HG03103 (cell line): ENCODE results near the gene RET.
"Not testable (repeated sequence)": the region's sequence is repeated elsewhere in the genome, so short reads cannot be mapped to it uniquely, and the experiment has no call there.

Experiments used
- ATAC-seq: cut with Tn5 transposase; IDR thresholded peaks from one replicate; pipeline ENCODE4 v1.9.1; 2021; ENCODE audit warnings: low read depth; ENCODE audit not compliant: unreplicated experiment

The RET gene

DNA sequence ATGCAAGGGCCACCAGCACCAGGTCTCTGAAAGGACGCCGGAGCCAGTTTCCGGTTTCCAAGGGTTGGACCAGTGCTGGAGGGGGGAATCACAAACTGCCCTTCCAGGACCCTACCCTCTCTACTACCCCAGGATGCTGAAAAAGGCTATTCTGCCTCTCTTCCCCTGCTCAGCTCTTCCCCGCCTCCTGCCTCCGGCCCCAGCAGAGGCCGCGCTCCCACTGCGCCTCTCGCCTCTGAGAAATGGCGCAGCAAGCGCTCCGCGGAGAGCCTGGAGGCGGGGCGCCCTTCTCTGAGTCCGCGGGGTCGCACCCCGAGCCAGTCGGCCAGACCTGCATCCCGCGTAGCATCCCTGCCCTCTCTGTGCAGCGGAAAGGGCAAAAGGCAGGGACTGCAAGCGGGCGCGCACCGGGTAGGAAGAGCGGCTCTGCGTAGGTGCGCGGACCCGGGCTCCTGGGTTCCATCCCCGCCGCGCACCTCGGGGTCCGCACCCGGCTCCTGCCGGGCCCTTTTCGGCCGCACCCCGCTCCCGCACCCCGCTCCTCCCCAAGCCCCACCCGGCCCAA lies 476 bp upstream of the RET start:
- no peak for ATAC-seq

DNA sequence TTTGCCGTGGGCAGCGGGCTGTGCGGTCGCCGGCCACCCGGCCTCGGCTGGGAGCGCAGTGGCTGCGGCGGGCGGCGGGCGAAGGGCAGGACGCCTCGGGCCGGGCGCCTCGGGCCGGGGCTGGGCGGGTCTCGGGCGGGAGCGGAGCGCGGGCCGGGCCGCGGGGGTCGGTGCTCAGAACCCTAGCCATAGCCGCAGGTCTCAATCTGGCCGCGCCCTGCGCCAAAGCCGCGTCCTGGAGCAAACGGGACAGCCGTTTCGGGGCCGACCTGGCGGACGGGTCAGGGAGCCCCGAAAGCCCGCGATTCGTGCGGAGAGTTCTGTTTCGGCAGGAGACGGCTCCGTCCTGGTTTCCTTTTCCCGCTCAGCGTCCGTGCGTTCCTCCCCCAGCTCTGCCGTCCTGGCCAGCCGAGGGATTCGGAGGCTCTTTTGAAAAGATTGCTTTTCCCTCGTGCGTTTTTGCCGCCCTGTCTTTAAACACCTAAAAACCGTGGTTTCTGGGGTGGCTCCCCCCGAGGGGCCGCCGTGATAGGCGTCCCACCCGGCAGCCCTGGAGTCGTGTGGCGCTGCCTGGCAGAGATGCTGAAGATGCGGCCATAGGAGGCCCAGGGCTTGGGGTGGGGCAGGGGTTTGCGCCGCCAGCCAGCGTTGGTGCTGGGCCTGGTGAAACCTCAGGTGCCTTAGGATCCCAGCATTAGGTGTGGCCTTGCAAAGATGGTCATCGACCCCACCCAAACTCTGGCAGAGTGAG lies 727 bp downstream of the RET start:
- ATAC-seq = no peak

DNA sequence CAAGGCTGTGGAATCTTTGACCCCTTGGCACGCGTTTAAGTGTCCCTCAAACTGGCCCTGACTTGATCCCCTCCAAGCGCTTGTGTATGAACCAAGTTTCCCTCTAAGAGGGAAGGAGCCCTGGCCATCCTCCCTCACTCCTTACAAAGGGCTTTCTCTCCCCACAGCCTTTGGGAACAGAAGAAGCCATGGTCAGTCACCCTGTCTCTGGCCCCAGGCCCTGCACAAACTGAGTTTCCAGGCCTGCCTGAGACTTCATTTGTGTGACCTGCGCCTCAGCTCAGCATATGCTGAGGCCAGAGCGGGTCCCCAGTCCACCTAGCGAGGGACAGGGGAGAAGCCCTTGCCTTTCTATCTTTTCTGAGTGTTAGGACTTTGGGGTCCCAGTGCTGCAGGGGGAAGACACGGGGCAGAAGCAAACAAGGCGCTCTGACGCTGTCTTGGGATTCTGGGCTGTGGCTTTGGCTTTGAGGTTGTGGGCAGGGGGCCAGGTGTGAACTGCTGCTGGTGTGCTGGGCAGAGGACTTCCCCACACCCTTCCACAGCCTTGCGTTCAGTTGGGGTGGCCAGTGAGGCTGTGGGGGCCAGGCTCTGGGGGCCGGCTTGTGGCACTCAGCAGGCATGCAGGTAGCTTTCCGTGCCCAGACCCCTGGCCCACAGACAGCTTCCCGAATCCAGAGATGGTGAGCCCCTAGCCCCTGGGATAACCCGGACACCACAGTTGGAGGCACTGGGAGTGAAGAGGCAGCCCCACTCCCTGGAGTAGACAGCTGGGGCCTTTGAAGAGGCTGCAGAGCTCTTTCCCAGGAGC lies 1.5 kb downstream of the RET start:
- ATAC-seq = no peak

DNA sequence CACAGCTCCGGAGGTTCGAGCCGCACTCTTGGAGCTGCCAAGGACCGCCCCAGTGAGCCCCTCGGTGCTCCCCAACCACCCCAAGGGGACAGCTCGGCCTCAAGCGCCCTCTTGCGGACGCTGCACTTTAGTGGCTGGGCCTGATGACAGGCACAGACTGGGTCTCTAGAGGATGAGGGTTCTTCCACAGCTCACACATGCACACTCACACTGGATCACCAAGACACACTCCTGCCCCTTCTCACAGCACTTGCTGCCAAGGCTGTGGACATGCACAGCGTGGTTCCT lies 2.1 kb downstream of the RET start:
- ATAC-seq = no peak

DNA sequence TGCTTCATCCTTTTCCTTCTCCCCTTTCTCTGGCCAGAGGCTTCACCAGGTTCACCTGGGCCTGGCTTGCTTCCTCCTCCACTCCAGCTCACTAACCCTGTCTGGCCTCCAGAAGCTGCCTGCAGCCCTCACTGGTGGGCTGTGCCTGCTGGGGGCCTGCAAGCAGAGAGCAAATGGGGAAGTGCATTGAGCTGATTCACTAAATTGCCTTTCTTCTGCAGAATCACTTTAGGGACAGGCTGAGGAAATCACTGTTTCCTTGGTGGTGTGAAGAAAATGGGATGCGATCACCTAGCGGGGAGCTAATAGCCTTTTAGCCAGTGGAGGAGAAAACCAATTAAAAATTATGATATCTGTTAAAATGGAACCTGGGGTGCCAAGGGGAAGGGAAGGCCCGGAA lies 3.0 kb downstream of the RET start:
- no peak for ATAC-seq

DNA sequence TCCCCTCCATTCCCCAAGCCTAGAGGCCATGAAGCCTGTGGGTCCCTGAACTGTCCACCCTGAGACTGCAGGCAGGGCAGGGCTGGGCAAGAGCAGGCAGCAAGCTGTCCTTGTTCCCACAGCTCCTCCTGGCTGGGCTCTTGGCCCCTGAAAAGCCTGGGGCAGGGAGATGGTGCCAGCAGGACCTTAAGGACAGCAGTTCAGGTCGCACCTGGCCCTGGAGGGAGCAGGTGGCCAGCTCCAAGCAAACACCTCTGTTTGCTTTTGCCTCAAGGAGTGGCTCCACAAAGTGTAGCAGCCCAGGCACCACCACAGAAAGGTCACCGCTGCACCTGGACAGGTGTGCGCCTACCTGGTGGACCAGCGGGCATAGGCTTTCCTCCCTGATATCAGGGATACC lies 5.2 kb downstream of the RET start:
- ATAC-seq = no peak

DNA sequence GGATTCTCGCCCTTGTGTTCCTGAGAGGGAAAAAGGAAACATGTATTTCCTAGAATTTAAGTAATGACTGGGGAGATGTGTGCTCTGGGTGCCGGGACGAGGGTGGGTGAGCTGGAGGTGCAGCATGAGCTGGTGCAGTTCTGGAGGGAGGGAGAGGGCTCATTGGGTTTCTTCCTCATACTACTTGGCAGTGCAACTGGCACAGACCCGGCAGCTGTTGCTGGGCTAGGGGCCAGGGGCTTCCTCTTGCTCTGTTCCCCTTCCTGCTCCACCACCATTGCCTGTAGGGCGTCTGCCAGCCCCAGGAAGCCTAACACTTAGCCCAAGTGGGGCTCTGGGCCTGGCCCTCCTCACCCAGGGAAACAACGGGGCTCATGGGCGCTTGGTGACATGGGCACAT lies 5.9 kb downstream of the RET start:
- no peak for ATAC-seq

DNA sequence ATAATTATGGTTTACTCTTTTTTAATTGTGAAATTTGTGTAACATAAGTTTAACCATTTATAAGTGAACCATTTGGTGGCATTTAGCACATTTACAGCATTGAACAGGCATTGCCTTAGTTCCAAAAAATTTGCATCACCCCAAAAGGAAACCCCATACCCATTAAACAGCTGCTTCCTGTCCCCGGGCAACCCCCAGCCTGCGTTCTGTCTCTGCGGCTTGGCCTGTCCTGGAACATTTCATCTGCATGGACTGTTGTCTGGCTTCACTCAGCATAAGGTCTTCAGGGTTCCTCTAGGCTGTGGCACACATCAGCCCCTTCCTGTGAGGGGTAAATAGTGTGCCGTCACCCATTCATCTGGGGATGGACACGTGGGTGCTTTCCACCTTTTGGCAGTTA lies 6.9 kb downstream of the RET start:
- ATAC-seq = no peak

DNA sequence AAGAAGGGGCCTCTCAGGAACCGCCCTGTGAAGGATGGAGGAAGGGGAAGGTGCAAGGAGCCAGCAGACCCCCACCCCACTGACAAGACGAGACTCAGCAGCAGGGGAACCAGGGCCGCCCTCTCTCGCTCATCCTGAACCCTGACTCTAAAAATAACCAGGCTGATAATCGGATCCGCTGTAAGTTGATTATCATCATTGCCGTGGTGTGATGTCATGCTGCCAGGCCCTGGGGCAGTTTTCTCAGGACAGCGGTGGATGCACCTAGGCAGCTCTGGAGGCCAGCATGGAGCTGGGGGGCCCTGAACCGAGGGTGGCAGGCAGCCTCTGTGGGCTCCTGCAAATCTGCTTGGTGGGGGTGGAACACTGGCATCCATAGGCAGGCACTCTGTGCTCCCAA lies 7.9 kb downstream of the RET start:
- no peak for ATAC-seq

DNA sequence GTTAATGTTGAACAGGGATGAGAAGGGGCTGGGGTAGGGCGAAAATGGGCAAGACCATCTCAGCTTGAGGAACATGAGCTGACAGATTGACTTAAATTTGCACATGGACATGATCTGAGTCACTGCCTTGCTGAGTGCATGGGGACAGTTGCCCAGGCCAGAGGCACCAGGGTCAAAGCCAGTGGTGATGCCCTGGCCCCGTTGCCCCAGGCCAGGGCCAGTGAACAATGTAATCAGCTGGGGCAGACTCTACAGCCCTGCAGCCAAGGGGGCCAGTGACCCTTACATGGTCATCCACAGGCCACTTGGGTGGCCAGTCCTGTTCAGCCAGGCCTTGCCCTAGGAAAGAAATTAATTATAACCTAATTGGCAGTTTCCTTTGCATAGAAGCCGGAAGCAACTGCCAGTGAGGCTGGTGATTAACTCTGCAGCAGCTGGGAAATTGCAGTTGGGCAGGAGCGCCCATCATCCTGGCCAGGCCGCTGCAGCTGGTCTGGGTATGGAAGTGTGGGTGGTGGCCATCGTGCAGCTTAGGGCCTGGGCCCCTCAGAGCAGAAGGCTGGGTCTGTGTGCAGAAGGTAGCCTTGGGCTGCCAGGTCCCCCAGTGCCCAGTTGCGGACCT lies 9.6 kb downstream of the RET start:
- no peak for ATAC-seq

DNA sequence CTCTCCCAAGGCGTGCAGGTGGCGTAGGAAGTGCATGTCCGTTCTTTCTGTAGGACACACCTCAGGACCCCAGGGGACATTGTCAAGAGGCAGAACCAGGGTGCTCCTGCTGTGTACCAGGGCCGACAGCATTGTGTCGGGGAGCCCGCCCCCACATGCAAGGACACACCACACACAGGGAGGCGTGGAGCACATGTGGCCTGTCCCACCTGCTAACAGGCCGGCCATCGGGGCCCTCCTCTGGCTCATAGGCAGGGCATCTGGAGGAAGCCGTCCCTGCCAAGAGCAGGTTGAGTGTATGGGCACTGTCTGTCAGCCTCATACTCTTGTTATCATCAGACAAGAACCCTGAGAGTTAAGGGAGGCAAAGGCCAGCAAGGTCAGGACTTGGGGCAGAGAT lies 12.7 kb downstream of the RET start:
- no peak for ATAC-seq

DNA sequence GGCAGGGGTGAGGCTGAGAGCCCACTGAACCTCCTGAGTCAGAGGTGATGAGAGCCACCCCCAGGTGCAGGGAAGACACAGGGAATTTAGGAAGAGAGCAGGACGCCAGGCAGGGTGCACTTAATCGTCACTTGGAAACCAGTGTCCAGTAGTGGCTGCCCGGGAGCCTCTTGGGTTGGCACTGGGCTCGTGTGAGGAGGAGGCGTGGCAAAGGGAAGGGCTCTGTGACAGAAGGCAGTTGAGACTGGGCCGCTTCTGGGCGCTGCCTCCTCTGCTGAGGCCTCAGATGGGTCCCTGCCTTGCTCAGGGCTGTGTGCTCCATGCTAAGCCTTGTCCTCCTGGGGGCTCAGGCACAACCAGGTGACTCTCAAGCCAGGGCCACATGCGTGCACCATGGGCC lies 13.3 kb downstream of the RET start:
- no peak for ATAC-seq

DNA sequence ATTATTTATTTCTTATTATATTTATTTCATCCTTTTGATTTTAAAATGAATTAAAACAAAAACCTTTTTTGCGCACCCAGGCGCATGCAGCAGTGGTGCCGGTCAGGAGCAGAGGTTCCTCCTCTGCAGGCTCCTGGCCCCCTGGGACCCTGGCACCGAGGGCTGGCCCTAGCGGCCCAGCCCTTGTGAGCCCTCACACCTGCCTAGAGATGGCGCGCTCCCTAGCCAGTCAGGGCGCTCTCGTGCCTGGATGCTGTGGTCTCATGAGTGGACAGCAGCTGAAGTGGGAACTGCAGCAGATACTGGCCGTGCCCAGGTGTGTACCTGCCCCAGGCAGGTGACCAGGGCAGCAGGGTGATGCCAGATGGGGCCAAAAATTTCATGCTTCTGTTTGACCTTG lies 13.8 kb downstream of the RET start:
- ATAC-seq = no peak

DNA sequence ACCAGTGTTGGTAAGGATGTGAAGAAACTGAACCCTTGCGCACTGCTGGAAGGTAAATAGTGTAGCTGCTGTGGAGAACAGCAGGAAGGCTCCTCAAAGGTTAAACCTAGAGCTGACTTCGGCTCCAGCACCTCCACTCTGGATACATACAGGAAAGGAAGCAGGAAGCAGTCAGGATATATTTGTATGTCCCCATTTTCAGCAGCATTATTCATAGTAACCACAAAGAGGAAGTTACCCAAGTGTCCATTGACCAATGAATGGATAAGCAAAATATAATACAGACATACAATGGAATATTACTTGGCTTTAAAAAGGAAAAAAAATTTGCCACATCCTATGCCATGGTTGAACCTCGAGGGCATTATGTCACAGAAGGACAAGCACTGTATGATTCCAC lies 15.0 kb downstream of the RET start:
- no peak for ATAC-seq

DNA sequence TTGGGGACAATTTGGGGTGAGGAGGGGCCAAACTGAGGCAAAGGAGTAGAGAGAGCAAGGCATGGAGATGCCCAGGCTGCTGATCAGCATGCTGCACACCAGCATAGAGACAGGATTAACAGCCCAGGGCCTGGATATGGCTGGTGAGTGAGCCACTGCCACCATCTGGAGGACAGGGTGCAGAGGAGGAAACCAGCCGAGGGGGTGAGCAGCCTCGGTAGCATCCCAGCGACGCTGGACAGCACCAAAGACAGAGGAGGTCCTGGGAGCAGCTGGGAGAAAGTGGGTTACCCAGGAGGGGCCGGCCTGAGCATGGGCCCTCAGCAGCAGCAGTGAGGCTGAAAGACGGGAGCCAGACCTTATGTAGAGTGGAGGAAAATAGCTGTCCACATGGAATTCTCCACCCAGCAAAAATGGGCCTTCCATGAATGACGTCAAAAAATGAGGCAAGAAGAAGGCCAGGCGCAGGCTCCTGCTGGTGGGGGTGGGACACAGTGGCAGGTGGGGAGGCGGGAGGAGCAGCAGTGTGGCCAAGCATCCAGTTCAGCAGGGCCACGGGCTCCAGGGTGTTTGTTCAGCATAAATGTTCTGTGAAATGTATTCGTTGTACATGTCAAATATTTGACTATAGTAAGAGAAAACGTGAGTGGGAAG lies 16.7 kb downstream of the RET start:
- ATAC-seq = no peak

DNA sequence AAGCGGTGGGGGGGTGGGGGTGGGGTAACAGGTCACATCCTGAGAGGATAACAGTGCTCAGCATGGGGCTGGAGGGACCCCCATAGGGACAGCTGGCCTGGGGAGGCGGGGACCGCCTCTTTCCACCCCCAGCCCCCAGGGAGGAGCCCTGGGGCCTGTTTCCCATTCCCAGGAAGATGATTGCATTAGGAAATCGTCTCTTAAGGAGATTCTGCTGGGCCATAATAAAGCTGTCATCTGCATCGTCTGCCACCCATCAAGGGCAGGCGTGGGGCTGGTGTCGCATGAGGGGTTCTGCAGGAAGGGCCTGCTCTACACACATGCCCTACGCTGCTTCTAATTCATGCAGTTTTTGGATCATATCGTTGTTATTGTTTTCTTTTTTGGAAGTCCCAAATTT lies 17.2 kb downstream of the RET start:
- no peak for ATAC-seq

DNA sequence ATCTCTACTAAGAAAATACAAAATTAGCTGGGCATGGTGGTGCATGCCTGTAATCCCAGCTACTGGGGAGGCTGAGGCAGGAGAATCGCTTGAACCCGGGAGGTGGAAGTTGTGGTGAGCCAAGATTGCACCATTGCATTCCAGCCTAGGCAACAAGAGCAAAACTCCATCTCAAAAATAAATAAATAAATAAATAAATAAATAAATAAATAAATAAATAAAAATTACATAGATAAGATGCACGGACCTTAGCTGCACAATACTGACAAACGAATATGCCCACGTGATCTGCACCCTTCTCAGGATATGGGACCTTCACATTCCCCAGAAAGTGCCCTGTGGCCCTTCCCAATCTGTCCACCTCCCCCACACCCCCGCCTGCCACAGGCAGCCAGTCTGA lies 22.5 kb downstream of the RET start:
- not testable (repeated sequence) for ATAC-seq

DNA sequence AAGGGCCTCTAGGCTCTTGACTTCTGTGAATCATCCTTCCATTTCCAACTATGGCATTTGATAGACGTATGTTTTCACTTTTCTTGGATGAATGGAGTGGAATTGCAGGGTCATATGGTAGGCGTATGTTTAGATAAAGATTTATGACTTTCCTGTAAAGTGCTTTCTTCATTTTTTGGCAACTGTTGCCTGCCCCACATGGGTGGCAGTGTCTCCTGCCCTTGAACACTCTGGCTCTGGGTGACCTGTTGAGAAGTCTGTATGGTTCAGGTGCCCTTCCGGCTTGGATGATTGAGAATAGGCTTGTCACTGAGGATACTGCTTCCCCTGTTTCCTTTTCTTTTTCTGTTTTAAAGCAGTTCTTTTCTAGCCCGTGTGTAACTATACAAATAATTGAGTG lies 23.1 kb downstream of the RET start:
- no peak for ATAC-seq

DNA sequence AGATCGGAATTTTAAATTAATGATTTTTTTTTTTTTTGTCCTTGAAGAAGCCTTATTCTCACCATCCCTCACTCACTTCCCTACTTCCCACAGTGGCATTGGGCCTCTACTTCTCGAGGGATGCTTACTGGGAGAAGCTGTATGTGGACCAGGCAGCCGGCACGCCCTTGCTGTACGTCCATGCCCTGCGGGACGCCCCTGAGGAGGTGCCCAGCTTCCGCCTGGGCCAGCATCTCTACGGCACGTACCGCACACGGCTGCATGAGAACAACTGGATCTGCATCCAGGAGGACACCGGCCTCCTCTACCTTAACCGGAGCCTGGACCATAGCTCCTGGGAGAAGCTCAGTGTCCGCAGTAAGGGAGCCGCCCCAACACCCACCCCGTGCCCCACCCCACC lies 23.5 kb downstream of the RET start:
- no peak for ATAC-seq

DNA sequence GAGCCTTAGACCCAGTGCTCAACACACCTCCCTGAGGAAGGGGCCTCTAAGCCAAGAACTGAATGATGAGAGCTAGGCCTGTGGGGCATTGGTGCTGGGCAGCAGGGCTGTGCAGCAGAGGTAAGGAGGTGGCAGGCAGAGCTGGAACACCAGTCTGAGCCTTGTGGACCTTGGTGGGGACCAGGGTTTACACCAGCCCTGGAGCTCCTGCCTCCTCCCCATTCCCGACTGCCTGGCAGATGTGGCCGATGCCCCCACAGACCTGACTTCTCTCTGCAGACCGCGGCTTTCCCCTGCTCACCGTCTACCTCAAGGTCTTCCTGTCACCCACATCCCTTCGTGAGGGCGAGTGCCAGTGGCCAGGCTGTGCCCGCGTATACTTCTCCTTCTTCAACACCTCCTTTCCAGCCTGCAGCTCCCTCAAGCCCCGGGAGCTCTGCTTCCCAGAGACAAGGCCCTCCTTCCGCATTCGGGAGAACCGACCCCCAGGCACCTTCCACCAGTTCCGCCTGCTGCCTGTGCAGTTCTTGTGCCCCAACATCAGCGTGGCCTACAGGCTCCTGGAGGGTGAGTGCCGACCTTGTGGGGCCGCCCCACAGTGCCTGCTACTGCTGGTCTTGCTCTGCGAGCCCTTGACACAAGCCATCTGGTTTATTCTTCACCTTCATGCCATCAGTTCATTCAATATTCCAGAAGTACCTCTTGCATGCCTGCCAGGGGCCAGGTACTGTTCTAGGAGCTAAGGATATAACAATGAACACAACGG lies 25.4 kb downstream of the RET start:
- no peak for ATAC-seq
